Body of pancreas (tissue), 4 donors: ENCODE results near the gene WDR5.

Source experiments
- POLR2A ChIP-seq, 3 donors: fragments of 450-650 bp; IDR thresholded peaks; one replicate each; pipeline ENCODE4 v1.6.1; 2016; ENCODE audit warnings: antibody characterized with exemption in 3 of 3, mild to moderate bottlenecking in 2 of 3
- TF ChIP-seq, protein P1 (sequence below), 7 experiments: fragments of 450-650 bp in 4 of 7; fragments of 200-600 bp in 3 of 7; sonication (generic) in 3 of 7; IDR thresholded peaks; one replicate each; pipeline ENCODE4 v1.5.1; 2016 to 2019; ENCODE audit warnings: antibody characterized with exemption in 7 of 7

- TF ChIP-seq, protein P1, sequence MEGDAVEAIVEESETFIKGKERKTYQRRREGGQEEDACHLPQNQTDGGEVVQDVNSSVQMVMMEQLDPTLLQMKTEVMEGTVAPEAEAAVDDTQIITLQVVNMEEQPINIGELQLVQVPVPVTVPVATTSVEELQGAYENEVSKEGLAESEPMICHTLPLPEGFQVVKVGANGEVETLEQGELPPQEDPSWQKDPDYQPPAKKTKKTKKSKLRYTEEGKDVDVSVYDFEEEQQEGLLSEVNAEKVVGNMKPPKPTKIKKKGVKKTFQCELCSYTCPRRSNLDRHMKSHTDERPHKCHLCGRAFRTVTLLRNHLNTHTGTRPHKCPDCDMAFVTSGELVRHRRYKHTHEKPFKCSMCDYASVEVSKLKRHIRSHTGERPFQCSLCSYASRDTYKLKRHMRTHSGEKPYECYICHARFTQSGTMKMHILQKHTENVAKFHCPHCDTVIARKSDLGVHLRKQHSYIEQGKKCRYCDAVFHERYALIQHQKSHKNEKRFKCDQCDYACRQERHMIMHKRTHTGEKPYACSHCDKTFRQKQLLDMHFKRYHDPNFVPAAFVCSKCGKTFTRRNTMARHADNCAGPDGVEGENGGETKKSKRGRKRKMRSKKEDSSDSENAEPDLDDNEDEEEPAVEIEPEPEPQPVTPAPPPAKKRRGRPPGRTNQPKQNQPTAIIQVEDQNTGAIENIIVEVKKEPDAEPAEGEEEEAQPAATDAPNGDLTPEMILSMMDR (IDR thresholded peaks at IDR 0.05): no peak
- no peak for TF ChIP-seq POLR2A (IDR thresholded peaks at IDR 0.05)
These were observed 16.6 kb downstream of the WDR5 start for GRCh38 chr9:134152488-134152887.
